ENCODE measurements around the gene EPPIN.

DNA sequence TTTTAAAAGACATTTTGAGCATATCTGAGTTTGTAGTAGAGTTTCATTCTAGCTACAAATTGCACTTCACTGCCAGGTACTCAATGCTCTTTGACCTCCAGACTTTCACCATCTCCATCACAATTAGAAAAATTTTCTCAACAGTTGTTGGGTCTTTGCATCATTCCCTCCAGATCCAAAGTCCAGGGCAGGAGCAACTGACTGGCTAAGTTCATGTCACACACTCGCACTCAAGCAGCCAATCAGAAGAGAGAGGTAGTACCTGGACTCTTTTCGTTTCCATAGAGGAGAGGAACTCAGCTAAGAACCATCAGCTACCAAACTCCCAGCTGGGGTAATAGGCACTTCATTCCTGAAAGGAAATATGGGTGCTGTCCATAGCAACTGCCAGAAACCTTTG lies 40.8 kb downstream of the EPPIN start:
- TF ChIP-seq, protein P1, sequence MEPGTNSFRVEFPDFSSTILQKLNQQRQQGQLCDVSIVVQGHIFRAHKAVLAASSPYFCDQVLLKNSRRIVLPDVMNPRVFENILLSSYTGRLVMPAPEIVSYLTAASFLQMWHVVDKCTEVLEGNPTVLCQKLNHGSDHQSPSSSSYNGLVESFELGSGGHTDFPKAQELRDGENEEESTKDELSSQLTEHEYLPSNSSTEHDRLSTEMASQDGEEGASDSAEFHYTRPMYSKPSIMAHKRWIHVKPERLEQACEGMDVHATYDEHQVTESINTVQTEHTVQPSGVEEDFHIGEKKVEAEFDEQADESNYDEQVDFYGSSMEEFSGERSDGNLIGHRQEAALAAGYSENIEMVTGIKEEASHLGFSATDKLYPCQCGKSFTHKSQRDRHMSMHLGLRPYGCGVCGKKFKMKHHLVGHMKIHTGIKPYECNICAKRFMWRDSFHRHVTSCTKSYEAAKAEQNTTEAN (CRISPR knock-in tag; IDR thresholded peaks at IDR 0.05), result no peak
- no peak for TF ChIP-seq SMAD4 (CRISPR knock-in tag; IDR thresholded peaks at IDR 0.05)
- TF ChIP-seq CTCF (IDR thresholded peaks at IDR 0.05), result no peak
- TF ChIP-seq NR3C1 (CRISPR knock-in tag; conservative IDR thresholded peaks at IDR 0.05; ENCODE audit: low read depth), result no peak
- TF ChIP-seq, protein P2, sequence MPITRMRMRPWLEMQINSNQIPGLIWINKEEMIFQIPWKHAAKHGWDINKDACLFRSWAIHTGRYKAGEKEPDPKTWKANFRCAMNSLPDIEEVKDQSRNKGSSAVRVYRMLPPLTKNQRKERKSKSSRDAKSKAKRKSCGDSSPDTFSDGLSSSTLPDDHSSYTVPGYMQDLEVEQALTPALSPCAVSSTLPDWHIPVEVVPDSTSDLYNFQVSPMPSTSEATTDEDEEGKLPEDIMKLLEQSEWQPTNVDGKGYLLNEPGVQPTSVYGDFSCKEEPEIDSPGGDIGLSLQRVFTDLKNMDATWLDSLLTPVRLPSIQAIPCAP (CRISPR knock-in tag; IDR thresholded peaks at IDR 0.05), result no peak
